GM10266 (cell line): Measurements from ENCODE around the gene CASP12.
"Not testable (repeated sequence)": the region's sequence is repeated elsewhere in the genome, so short reads cannot be mapped to it uniquely, and the experiment has no call there.

Source experiments
- DNase-seq: peaks from one replicate; pipeline ENCODE4 v3.0.0; 2012; ENCODE audit errors: extremely low spot score
- TF ChIP-seq, protein P1 (sequence below): IDR thresholded peaks from 2 replicates; pipeline ENCODE4 v1.5.1; 2012; ENCODE audit warnings: mild to moderate bottlenecking, low read depth; ENCODE audit not compliant: control insufficient read depth, insufficient read depth; ENCODE audit errors: missing control alignments

CASP12 gene

GRCh38 chr11:104897891-104898684 is at the start of gene CASP12:
Gene CASP12, minus strand, starts transcription at chr11:104898460.
- DNase-seq, result no peak
- TF ChIP-seq, protein P1, sequence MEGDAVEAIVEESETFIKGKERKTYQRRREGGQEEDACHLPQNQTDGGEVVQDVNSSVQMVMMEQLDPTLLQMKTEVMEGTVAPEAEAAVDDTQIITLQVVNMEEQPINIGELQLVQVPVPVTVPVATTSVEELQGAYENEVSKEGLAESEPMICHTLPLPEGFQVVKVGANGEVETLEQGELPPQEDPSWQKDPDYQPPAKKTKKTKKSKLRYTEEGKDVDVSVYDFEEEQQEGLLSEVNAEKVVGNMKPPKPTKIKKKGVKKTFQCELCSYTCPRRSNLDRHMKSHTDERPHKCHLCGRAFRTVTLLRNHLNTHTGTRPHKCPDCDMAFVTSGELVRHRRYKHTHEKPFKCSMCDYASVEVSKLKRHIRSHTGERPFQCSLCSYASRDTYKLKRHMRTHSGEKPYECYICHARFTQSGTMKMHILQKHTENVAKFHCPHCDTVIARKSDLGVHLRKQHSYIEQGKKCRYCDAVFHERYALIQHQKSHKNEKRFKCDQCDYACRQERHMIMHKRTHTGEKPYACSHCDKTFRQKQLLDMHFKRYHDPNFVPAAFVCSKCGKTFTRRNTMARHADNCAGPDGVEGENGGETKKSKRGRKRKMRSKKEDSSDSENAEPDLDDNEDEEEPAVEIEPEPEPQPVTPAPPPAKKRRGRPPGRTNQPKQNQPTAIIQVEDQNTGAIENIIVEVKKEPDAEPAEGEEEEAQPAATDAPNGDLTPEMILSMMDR, result no peak

- peak; percentile 26 for DNase-seq
- TF ChIP-seq, protein P1, result peak; percentile 42
Observed at GRCh38 chr11:104946907-104947306, 48.6 kb upstream of the CASP12 start.

DNA sequence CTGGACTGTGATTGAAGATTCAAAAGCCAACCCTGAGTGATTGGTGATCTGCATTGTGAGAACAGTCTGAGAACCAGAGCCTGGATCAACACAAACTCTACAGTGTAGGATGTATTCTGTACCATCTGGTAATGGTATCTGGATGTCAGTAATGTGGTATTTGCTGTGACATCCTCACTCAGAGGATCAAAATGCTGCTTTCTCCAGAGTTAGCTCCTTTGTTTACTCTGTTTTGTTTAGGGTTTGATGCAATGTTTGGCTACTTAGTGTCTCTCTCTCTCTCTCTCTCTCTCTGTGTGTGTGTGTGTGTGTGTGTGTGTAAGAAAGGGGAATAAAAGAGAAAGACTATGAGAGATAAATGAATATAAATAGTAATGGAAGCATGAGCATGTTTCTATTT is 45.8 kb upstream of the CASP12 start:
- no peak for DNase-seq
- TF ChIP-seq, protein P1, result no peak

DNA sequence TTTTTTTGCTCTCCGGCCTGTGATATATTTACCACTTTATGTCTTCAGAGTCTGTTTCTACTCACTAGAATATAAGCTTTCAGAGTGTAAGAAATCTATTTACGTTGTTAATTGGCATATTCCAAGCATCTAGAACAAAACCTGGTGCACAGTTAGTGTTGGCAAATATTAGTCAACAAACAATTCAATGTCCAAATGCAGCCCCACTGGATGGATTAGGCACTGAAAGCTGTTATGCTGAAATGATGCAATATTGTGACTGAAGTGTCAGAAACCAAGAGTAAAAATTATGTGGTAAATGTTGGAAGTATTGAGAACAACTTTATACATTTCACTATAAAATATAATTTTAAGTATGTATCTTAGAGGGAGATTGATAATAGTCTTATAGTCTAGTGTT is 45.3 kb upstream of the CASP12 start:
- DNase-seq, result no peak
- TF ChIP-seq, protein P1, result no peak

DNA sequence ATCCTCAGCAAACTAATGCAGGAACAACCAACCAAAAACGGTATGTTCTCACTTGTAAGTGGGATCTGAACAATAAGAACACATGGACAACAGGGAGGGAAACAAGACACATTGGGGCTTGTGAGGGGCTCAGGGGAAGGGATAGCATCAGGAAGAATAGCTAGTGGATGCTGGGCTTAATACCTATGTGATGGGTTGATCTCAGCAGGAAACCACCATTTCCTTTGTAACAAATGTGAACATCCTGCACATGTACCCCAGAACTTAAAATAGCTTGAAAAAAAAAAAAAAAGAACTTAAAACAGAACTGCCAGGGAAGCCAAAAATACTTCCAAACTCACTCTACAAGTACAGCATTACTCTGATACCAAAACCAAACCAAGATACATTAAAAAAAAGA is 36.3 kb upstream of the CASP12 start:
- TF ChIP-seq, protein P1, result no peak

DNA sequence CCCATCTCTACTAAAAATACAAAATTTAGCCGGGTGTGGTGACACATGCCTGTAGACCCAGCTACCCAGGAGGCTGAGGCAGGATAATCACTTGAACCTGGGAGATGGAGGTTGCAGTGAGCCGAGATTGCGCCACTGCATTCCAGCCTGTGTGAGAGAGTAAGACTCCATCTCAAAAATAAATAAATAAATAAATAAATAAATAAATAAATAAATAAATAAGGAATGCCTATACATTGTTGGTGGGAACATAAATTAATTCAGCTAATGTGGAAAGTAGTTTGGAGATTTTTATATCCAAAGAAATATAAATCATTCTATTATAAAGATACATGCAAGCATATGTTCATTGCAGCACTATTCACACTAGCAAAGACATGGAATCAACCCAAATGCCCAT is 35.8 kb upstream of the CASP12 start:
- not testable (repeated sequence) for DNase-seq

More for the DNA sequence above, 36.3 kb upstream of the CASP12 start:
- DNase-seq, result no peak

- no peak for DNase-seq
- TF ChIP-seq, protein P1, result no peak
Observed at GRCh38 chr11:104928811-104929210, 30.6 kb upstream of the CASP12 start.
